ENCODE results near the gene PLPP4.

The PLPP4 gene

GRCh38 chr10:120517881-120518484 is 61.0 kb downstream of the PLPP4 start:
- Histone ChIP-seq H3K9ac (ENCODE audit: low read depth, low read length) (no peak overlapping the region), H3K4me3 (ENCODE audit: low read length) (no peak overlapping the region), H3K9me3 (ENCODE audit: insufficient read depth, low read depth, low read length) (no peaks in the 10 kb centered on the region), H3K4me1 (ENCODE audit: insufficient read depth, low read length) (no peaks in the 10 kb centered on the region), H3K27me3 (ENCODE audit: insufficient read depth, low read length) (0 out of 2 replicates have a peak, but pooled peaks cover 3% of the 10 kb centered on the region), H3K27ac (ENCODE audit: low read depth, low read length) (no peak overlapping the region), H3K36me3 (ENCODE audit: insufficient read depth, low read length) (no peaks in the 10 kb centered on the region)
- WGBS, result 96% methylated on average over 9 of the region's 9 CpGs

GRCh38 chr10:120521880-120522279 is 64.9 kb downstream of the PLPP4 start:
- no peaks in the 10 kb centered on the region for H3K27me3 ChIP-seq (ENCODE audit: insufficient read depth, low read length)
- 96% methylated on average over 3 of the region's 3 CpGs for WGBS
- no peak overlapping the region for H3K9ac ChIP-seq (ENCODE audit: low read depth, low read length)
- no peaks in the 10 kb centered on the region for H3K4me1 ChIP-seq (ENCODE audit: insufficient read depth, low read length)
- H3K27ac ChIP-seq (ENCODE audit: low read depth, low read length), result no peak overlapping the region
- no peaks in the 10 kb centered on the region for H3K36me3 ChIP-seq (ENCODE audit: insufficient read depth, low read length)
- H3K9me3 ChIP-seq (ENCODE audit: insufficient read depth, low read depth, low read length), result no peaks in the 10 kb centered on the region
- no peak overlapping the region for H3K4me3 ChIP-seq (ENCODE audit: low read length)

- no peaks in the 10 kb centered on the region for H3K27me3 ChIP-seq (ENCODE audit: insufficient read depth, low read length)
- no peaks in the 10 kb centered on the region for H3K36me3 ChIP-seq (ENCODE audit: insufficient read depth, low read length)
- no peaks in the 10 kb centered on the region for H3K4me1 ChIP-seq (ENCODE audit: insufficient read depth, low read length)
- no peak overlapping the region for H3K9ac ChIP-seq (ENCODE audit: low read depth, low read length)
- WGBS, result 94% methylated on average over 3 of the region's 3 CpGs
- no peak overlapping the region for H3K27ac ChIP-seq (ENCODE audit: low read depth, low read length)
- H3K9me3 ChIP-seq (ENCODE audit: insufficient read depth, low read depth, low read length), result no peaks in the 10 kb centered on the region
- no peak overlapping the region for H3K4me3 ChIP-seq (ENCODE audit: low read length)
These were observed 70.7 kb downstream of the PLPP4 start for GRCh38 chr10:120527691-120528090.

- no peaks in the 10 kb centered on the region for H3K27me3 ChIP-seq (ENCODE audit: insufficient read depth, low read length)
- no peak overlapping the region for H3K9ac ChIP-seq (ENCODE audit: low read depth, low read length)
- H3K4me1 ChIP-seq (ENCODE audit: insufficient read depth, low read length), result no peaks in the 10 kb centered on the region
- WGBS, result 100% methylated on average over 1 of the region's 1 CpG
- H3K36me3 ChIP-seq (ENCODE audit: insufficient read depth, low read length), result no peaks in the 10 kb centered on the region
- no peak overlapping the region for H3K27ac ChIP-seq (ENCODE audit: low read depth, low read length)
- H3K4me3 ChIP-seq (ENCODE audit: low read length), result no peak overlapping the region
- no peaks in the 10 kb centered on the region for H3K9me3 ChIP-seq (ENCODE audit: insufficient read depth, low read depth, low read length)
These were observed 73.7 kb downstream of the PLPP4 start for GRCh38 chr10:120530699-120531098.

- Histone ChIP-seq H3K9ac (ENCODE audit: low read depth, low read length) (no peak overlapping the region), H3K4me1 (ENCODE audit: insufficient read depth, low read length) (no peaks in the 10 kb centered on the region), H3K36me3 (ENCODE audit: insufficient read depth, low read length) (no peaks in the 10 kb centered on the region), H3K4me3 (ENCODE audit: low read length) (no peak overlapping the region), H3K9me3 (ENCODE audit: insufficient read depth, low read depth, low read length) (no peaks in the 10 kb centered on the region), H3K27me3 (ENCODE audit: insufficient read depth, low read length) (no peaks in the 10 kb centered on the region), H3K27ac (ENCODE audit: low read depth, low read length) (no peak overlapping the region)
- WGBS, result 96% methylated on average over 2 of the region's 2 CpGs
These were observed 81.1 kb downstream of the PLPP4 start for GRCh38 chr10:120538091-120538490.

- Histone ChIP-seq H3K9ac (ENCODE audit: low read depth, low read length) (no peak overlapping the region), H3K9me3 (ENCODE audit: insufficient read depth, low read depth, low read length) (no peaks in the 10 kb centered on the region), H3K36me3 (ENCODE audit: insufficient read depth, low read length) (no peaks in the 10 kb centered on the region), H3K4me3 (ENCODE audit: low read length) (no peak overlapping the region), H3K27me3 (ENCODE audit: insufficient read depth, low read length) (no peaks in the 10 kb centered on the region), H3K27ac (ENCODE audit: low read depth, low read length) (no peak overlapping the region), H3K4me1 (ENCODE audit: insufficient read depth, low read length) (no peaks in the 10 kb centered on the region)
- WGBS, result 81% methylated on average over 3 of the region's 3 CpGs
These were observed 82.0 kb downstream of the PLPP4 start for GRCh38 chr10:120539076-120539475.

GRCh38 chr10:120540486-120540885 is 83.5 kb downstream of the PLPP4 start:
- H3K9me3 ChIP-seq (ENCODE audit: insufficient read depth, low read depth, low read length), result no peaks in the 10 kb centered on the region
- H3K9ac ChIP-seq (ENCODE audit: low read depth, low read length), result no peak overlapping the region
- no peak overlapping the region for H3K27ac ChIP-seq (ENCODE audit: low read depth, low read length)
- H3K4me1 ChIP-seq (ENCODE audit: insufficient read depth, low read length), result no peaks in the 10 kb centered on the region
- no peak overlapping the region for H3K4me3 ChIP-seq (ENCODE audit: low read length)
- 98% methylated on average over 3 of the region's 3 CpGs for WGBS
- H3K27me3 ChIP-seq (ENCODE audit: insufficient read depth, low read length), result no peaks in the 10 kb centered on the region
- H3K36me3 ChIP-seq (ENCODE audit: insufficient read depth, low read length), result no peaks in the 10 kb centered on the region

GRCh38 chr10:120541984-120542383 is 85.0 kb downstream of the PLPP4 start:
- Histone ChIP-seq H3K9ac (ENCODE audit: low read depth, low read length) (no peak overlapping the region), H3K27me3 (ENCODE audit: insufficient read depth, low read length) (no peaks in the 10 kb centered on the region), H3K27ac (ENCODE audit: low read depth, low read length) (no peak overlapping the region), H3K36me3 (ENCODE audit: insufficient read depth, low read length) (no peaks in the 10 kb centered on the region), H3K4me3 (ENCODE audit: low read length) (no peak overlapping the region), H3K4me1 (ENCODE audit: insufficient read depth, low read length) (no peaks in the 10 kb centered on the region), H3K9me3 (ENCODE audit: insufficient read depth, low read depth, low read length) (no peaks in the 10 kb centered on the region)
- 74% methylated on average over 4 of the region's 4 CpGs for WGBS

GRCh38 chr10:120542591-120542990 is 85.6 kb downstream of the PLPP4 start:
- Histone ChIP-seq H3K4me3 (ENCODE audit: low read length) (no peak overlapping the region), H3K36me3 (ENCODE audit: insufficient read depth, low read length) (no peaks in the 10 kb centered on the region), H3K9ac (ENCODE audit: low read depth, low read length) (no peak overlapping the region), H3K9me3 (ENCODE audit: insufficient read depth, low read depth, low read length) (no peaks in the 10 kb centered on the region), H3K27ac (ENCODE audit: low read depth, low read length) (no peak overlapping the region), H3K4me1 (ENCODE audit: insufficient read depth, low read length) (no peaks in the 10 kb centered on the region), H3K27me3 (ENCODE audit: insufficient read depth, low read length) (no peaks in the 10 kb centered on the region)
- 94% methylated on average over 4 of the region's 7 CpGs for WGBS

GRCh38 chr10:120543291-120543690 is 86.3 kb downstream of the PLPP4 start:
- H3K4me1 ChIP-seq (ENCODE audit: insufficient read depth, low read length), result no peaks in the 10 kb centered on the region
- H3K27ac ChIP-seq (ENCODE audit: low read depth, low read length), result no peak overlapping the region
- no peak overlapping the region for H3K4me3 ChIP-seq (ENCODE audit: low read length)
- H3K9me3 ChIP-seq (ENCODE audit: insufficient read depth, low read depth, low read length), result no peaks in the 10 kb centered on the region
- H3K9ac ChIP-seq (ENCODE audit: low read depth, low read length), result no peak overlapping the region
- WGBS, result 93% methylated on average over 2 of the region's 2 CpGs
- H3K36me3 ChIP-seq (ENCODE audit: insufficient read depth, low read length), result no peaks in the 10 kb centered on the region
- no peaks in the 10 kb centered on the region for H3K27me3 ChIP-seq (ENCODE audit: insufficient read depth, low read length)

GRCh38 chr10:120548210-120548609 is 91.2 kb downstream of the PLPP4 start:
- 99% methylated on average over 4 of the region's 4 CpGs for WGBS
- no peaks in the 10 kb centered on the region for H3K27me3 ChIP-seq (ENCODE audit: insufficient read depth, low read length)
- no peak overlapping the region for H3K27ac ChIP-seq (ENCODE audit: low read depth, low read length)
- no peaks in the 10 kb centered on the region for H3K9me3 ChIP-seq (ENCODE audit: insufficient read depth, low read depth, low read length)
- no peak overlapping the region for H3K9ac ChIP-seq (ENCODE audit: low read depth, low read length)
- no peak overlapping the region for H3K4me3 ChIP-seq (ENCODE audit: low read length)
- H3K4me1 ChIP-seq (ENCODE audit: insufficient read depth, low read length), result no peaks in the 10 kb centered on the region
- H3K36me3 ChIP-seq (ENCODE audit: insufficient read depth, low read length), result no peaks in the 10 kb centered on the region

GRCh38 chr10:120552262-120552661 is 95.2 kb downstream of the PLPP4 start:
- Histone ChIP-seq H3K4me1 (ENCODE audit: insufficient read depth, low read length) (peaks cover 22% of the 10 kb centered on the region), H3K9ac (ENCODE audit: low read depth, low read length) (no peak overlapping the region), H3K27ac (ENCODE audit: low read depth, low read length) (no peak overlapping the region), H3K27me3 (ENCODE audit: insufficient read depth, low read length) (no peaks in the 10 kb centered on the region), H3K36me3 (ENCODE audit: insufficient read depth, low read length) (no peaks in the 10 kb centered on the region), H3K9me3 (ENCODE audit: insufficient read depth, low read depth, low read length) (peaks cover 12% of the 10 kb centered on the region), H3K4me3 (ENCODE audit: low read length) (no peak overlapping the region)
- WGBS, result 88% methylated on average over 1 of the region's 2 CpGs

Data from HUES64 (cell line).